Epithelial cell of proximal tubule (primary cell): ENCODE data around the gene TTC39C. TPM values are rescaled to one million over a fixed set of nuclear protein-coding genes. Genes with fewer than 3 reads are reported as not detected.

Experiments used
- DNase-seq: peaks from one replicate; pipeline ENCODE4 v3.0.0-alpha.2; 2011; ENCODE audit warnings: low read depth
- H3K4me3 ChIP-seq: 2 replicates; pipeline ENCODE4 v1.5.1; 2011; ENCODE audit warnings: low read depth, mild to moderate bottlenecking, low read length
- CTCF ChIP-seq: conservative IDR thresholded peaks from 2 replicates; pipeline ENCODE4 v1.5.1; 2012; ENCODE audit warnings: low read depth, mild to moderate bottlenecking, low read length
- total RNA-seq: library from RNA; depleted of rRNA; stranded (reverse); fragments of >200 nt; gene quantifications from 2 replicates; pipeline ENCODE4 v1.2.3, GENCODE V29; 2015

TTC39C gene
- total RNA-seq, 1 donor from 2014 or later = 11.2 TPM

DNA sequence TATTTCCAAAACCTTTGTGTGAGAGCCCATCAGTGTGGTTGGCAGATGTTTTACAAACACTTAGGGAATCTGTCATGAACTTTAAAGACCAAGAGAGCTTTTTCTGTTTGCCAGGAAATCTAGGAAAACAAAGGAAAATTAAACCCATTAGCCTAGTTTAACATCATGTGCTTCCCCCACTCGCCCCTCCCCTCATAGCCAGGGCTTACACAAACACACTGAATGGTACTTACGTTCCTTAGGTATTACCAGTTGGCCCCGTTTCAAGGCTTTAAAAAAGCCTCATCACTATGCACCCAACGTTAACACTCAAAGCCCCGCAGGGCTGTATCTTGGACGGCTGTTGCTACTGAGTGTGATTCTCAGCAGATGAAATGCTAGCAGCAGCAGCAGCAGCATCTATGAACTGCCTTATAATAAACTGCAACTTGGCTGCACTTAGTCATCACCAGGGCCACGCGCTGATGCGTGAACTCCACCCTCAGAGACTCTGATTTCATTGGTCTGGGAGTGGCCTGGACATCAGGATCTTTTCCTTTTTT lies 20.1 kb upstream of the TTC39C start:
- DNase-seq = peak; percentile 76
- no peak for TF ChIP-seq CTCF
- H3K4me3 ChIP-seq = peak overlapping the region; percentile 21

DNA sequence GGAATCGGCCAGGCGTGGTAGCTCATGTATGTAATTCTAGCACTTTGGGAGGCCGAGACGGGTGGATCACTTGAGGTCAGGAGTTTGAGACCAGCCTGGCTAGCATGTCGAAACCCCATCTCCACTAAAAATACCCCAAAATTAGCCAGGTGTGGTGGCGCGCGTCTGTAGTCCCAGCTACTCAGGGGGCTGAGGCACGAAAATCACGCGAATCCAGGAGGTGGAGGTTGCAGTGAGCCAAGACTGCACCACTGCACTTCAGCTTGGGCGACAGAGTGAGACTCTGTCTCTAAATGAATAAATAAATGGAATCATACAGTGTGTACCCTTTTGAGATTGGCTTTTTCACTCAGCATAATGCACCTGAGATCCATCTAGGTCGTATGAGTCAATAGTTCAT lies 19.4 kb upstream of the TTC39C start:
- DNase-seq = no peak
- TF ChIP-seq CTCF = no peak
- no peak overlapping the region for H3K4me3 ChIP-seq

GRCh38 chr18:23998018-23998417 lies 16.5 kb upstream of the TTC39C start:
- no peak for DNase-seq
- H3K4me3 ChIP-seq = no peak overlapping the region
- TF ChIP-seq CTCF = no peak

DNA sequence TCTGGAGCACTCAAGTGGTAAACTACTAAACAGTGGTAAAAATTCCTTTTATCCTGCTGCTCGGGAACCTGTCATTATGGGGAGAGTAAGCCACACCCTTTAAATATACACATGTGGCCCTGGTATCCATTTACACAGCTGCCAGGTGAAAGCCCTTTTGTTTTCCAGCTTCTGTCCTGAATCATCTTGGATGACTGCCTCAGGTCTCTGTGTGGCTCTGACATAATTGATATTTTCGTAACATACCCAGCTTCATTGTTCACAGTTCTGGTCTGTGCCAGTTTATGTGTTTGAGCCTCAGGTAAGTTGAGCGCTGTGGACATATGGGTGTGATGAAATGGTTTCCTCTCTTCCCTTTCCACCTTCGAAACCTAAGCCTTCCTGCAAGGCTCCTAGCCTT lies 15.7 kb upstream of the TTC39C start:
- no peak for TF ChIP-seq CTCF
- no peak overlapping the region for H3K4me3 ChIP-seq
- DNase-seq = no peak

DNA sequence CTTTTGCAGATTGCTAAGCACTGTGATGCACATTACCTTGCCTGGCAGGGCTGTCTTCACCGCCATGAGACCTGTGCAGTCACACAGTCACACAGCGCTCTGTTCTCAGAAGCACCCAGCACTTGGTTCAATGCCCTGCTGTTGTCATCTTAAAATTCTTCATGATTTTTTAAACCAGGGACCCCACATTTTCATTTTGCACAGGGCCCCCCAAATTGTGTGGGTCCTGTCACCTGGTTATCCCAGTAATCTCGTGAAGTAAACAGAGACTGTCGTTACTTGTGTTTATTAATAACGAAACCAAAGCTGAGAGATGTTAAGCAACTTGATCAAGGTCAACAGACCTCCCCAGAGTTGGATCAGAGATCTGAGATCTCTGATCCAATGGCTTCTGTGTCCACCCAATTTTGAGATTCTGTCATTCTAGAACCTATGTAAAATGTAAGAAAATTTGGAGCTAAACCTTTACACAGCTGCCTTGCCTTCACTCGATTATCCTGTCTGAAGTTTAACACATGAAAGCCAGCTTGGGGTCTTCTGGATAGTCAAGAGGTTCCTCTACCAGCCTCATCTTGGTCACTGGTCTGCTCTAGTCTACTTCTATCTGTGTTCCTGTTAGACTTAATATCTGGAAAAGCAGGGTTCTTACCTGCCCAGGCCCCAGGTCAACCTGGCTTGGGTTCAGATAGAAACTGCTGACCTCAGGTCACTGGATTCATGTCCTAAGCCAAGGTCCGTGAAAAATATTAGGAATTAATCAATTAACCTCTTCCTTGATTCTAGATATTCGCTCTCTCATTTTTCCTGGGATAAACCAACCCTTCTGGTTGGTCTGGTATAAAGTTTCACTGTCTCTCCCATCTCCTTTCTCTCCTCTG lies 13.7 kb upstream of the TTC39C start:
- TF ChIP-seq CTCF = no peak
- H3K4me3 ChIP-seq = no peak overlapping the region
- DNase-seq = no peak

- peak; percentile 7 for TF ChIP-seq CTCF
- DNase-seq = no peak
- no peak overlapping the region for H3K4me3 ChIP-seq
These were observed 12.1 kb upstream of the TTC39C start for GRCh38 chr18:24002479-24002878.

DNA sequence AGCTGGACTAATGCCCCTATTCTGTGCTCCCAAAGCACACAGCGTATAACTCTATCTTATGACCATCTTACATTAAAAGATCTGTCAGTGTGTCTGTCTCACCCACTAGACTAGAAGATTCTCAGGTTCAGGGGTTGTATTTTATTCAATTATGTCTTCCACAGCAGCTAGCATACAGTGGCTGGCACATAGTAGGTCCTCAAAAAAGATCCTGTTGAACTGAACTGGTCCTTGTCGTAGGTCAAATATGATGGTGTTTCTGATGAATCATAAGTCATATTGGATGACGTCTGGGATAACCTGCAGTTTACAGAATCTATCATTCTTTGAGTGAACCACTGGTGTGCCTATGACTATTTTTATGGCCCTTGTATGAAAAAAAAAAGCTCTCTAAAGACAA lies 11.3 kb upstream of the TTC39C start:
- H3K4me3 ChIP-seq = no peak overlapping the region
- TF ChIP-seq CTCF = no peak
- no peak for DNase-seq
